BE2C (cell line): ENCODE data around the gene DUSP3.

Experiments
- DNase-seq: peaks from one replicate; pipeline ENCODE4 v3.0.0-alpha.2; 2020
- H3K27me3 ChIP-seq: fragments of 250-450 bp; sonication (Bioruptor Pico); 2 replicates; pipeline ENCODE4 v1.5.1; 2020; ENCODE audit warnings: mild to moderate bottlenecking
- H3K36me3 ChIP-seq: fragments of 250-450 bp; sonication (Bioruptor Pico); 2 replicates; pipeline ENCODE4 v1.5.1; 2020; ENCODE audit warnings: mild to moderate bottlenecking
- H3K4me1 ChIP-seq: fragments of 250-450 bp; sonication (Bioruptor Pico); 2 replicates; pipeline ENCODE4 v1.5.1; 2020
- H3K4me3 ChIP-seq: 2 replicates; pipeline ENCODE4 v1.5.1; 2011; ENCODE audit warnings: low read depth, low read length
- H3K9me3 ChIP-seq: fragments of 250-450 bp; sonication (Bioruptor Pico); 2 replicates; pipeline ENCODE4 v1.5.1; 2020
- TF ChIP-seq, protein P1 (sequence below): IDR thresholded peaks from 2 replicates; pipeline ENCODE4 v1.5.1; 2012; ENCODE audit warnings: mild to moderate bottlenecking, low read depth, low read length

The DUSP3 gene

DNA sequence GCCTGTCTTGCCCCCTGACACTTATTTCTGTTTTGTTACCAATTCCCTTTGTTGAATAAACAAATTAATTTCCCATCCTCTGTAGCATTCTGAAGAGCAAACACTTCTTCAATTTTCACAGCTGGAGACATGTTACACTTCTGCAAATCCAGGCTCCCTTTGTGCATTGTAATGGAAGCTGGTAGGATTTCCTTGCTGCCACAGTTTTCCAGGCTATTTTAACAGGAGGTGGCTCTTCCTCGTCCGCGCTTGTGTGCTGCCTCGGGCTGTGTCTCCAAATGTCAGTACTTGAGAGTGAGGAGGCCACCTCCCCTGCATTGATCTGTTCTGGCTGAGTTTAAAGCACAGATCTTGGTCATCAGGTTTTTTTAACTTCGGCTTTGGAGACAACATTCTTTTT lies 60.2 kb downstream of the DUSP3 start:
- Histone ChIP-seq H3K9me3 (no peaks in the 10 kb centered on the region), H3K27me3 (no peaks in the 10 kb centered on the region; the same call in 1 of the 2 replicates), H3K4me1 (no peaks in the 10 kb centered on the region), H3K4me3 (no peak overlapping the region), H3K36me3 (no peaks in the 10 kb centered on the region; the same call in 1 of the 2 replicates)
- TF ChIP-seq, protein P1, sequence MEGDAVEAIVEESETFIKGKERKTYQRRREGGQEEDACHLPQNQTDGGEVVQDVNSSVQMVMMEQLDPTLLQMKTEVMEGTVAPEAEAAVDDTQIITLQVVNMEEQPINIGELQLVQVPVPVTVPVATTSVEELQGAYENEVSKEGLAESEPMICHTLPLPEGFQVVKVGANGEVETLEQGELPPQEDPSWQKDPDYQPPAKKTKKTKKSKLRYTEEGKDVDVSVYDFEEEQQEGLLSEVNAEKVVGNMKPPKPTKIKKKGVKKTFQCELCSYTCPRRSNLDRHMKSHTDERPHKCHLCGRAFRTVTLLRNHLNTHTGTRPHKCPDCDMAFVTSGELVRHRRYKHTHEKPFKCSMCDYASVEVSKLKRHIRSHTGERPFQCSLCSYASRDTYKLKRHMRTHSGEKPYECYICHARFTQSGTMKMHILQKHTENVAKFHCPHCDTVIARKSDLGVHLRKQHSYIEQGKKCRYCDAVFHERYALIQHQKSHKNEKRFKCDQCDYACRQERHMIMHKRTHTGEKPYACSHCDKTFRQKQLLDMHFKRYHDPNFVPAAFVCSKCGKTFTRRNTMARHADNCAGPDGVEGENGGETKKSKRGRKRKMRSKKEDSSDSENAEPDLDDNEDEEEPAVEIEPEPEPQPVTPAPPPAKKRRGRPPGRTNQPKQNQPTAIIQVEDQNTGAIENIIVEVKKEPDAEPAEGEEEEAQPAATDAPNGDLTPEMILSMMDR: no peak
- DNase-seq: no peak

DNA sequence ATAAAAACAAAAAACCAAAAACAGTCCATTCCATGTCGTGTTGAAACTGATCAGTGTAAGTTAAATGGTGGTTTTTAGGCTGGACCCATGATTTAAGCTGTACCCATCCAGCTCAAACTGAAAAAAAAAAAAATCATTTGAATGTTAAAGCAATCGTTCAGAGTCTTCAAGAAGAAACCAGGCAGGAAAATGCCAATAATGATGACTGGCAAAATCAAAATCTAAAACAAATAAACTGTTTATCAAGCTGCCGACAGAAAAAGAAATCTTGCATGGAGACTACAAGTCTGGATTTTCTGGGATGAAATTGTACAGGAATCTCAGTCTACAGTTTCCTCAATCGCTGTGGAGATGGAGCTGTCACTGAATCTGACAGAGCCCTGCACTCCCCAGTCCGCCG lies 60.9 kb downstream of the DUSP3 start:
- Histone ChIP-seq H3K4me1 (no peaks in the 10 kb centered on the region), H3K9me3 (no peaks in the 10 kb centered on the region), H3K36me3 (no peaks in the 10 kb centered on the region; the same call in 1 of the 2 replicates), H3K4me3 (no peak overlapping the region), H3K27me3 (no peaks in the 10 kb centered on the region; the same call in 1 of the 2 replicates)
- TF ChIP-seq, protein P1: no peak
- DNase-seq: no peak
